ENCODE measurements around the gene MRPS10. TPM values are rescaled to one million over a fixed set of nuclear protein-coding genes. Genes with fewer than 3 reads are reported as not detected.
"Not testable (repeated sequence)": the region's sequence is repeated elsewhere in the genome, so short reads cannot be mapped to it uniquely, and the experiment has no call there.

The MRPS10 gene
- total RNA-seq, 1 experiment from 2014 or later = 82.6 TPM

DNA sequence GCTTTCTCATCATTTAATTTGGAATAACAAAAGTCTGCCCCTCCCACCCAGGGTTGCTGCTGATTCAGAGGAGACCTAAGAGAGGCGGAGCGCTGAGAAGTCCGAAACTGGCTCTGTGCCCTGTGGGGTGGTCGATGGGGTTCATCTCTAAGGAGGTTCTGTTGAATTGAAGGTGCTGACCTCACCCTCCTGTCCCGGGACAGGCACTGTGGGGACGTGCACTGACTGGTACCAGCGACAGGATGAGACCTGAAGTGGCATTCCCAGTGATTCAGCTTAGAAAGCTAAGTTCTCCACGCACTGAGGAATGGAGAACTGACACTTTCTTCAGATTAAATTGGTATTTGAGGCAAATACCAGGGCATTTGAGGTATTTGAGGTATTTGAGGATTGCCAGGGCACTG lies 24.2 kb downstream of the MRPS10 start:
- DNase-seq (ENCODE audit: low read depth, low spot score) = no peak

GRCh38 chr6:42192385-42192784 lies 25.3 kb downstream of the MRPS10 start:
- DNase-seq (ENCODE audit: low read depth, low spot score); in situ Hi-C loops (cut with HindIII; ENCODE audit: low pct_unique_long_range_greater_than_20kb, low sequenced_read_pairs): not testable (repeated sequence)

More for the DNA sequence above, 24.2 kb downstream of the MRPS10 start:
- in situ Hi-C loops (cut with HindIII; ENCODE audit: low pct_unique_long_range_greater_than_20kb, low sequenced_read_pairs) = no loop called here

GRCh38 chr6:42190554-42191183 lies 27.0 kb downstream of the MRPS10 start:
- no peak for DNase-seq (ENCODE audit: low read depth, low spot score)
- in situ Hi-C loops (cut with HindIII; ENCODE audit: low pct_unique_long_range_greater_than_20kb, low sequenced_read_pairs) = no loop called here

DNA sequence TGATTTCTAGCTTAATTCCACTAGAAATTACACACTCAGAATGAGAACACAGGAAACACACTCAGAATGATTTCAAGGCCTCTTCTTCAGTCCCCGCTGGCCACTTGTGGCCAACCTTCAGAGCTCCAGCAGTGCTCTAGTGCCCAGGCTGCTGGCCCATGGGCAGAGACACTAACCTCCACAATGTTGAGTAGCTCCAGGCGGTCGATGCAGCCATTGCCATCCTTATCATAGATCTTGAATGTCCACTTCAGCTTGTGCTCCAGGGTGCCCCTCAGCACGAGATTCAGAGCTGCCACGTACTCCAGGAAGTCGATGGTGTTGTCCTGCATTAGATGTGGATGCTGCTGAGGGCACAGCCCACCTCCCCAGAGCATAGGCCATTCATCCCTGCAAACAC lies 29.3 kb downstream of the MRPS10 start:
- no peak for DNase-seq (ENCODE audit: low read depth, low spot score)
- in situ Hi-C loops (cut with HindIII; ENCODE audit: low pct_unique_long_range_greater_than_20kb, low sequenced_read_pairs) = no loop called here

DNA sequence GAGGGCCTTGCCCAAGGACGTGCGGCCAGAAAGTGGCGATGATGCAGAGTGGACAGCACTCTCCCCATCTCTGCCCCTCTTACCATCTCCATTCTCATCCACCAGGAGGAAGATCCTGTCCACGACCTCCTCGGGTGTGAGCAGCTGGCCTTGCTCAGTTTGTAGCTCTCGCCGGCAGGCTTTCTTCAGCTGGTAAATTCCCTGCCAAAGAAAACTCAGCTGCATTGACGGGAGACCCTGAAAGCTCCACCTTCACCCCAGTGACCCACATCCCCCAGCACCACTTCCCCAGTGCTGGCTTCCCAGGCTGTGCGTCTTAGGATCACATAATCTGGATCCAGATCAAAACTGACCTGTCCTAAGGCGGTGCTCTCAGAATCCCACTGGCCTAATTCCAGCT lies 32.1 kb downstream of the MRPS10 start:
- in situ Hi-C loops (cut with HindIII; ENCODE audit: low pct_unique_long_range_greater_than_20kb, low sequenced_read_pairs) = no loop called here
- no peak for DNase-seq (ENCODE audit: low read depth, low spot score)

DNA sequence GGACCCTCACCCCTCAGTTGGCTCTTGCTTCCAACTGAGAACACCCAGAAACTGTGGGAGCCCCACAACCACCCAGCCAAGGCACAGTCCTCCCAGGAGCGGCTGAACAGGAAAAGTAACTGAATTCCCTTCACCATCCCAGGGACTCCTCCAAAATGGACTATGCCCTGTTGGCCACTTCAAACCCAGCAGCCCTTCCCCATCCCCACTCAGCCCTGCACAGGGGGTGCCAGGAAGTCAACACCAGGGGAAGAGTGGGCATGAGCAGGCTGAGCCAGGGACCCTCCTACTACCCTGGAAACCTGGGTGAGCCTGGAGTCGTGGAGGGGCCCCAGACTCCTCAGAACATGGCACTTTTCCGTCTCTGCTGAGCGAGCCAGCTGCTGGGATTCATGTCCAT lies 33.2 kb downstream of the MRPS10 start:
- DNase-seq (ENCODE audit: low read depth, low spot score) = no peak
- in situ Hi-C loops (cut with HindIII; ENCODE audit: low pct_unique_long_range_greater_than_20kb, low sequenced_read_pairs) = no loop called here

DNA sequence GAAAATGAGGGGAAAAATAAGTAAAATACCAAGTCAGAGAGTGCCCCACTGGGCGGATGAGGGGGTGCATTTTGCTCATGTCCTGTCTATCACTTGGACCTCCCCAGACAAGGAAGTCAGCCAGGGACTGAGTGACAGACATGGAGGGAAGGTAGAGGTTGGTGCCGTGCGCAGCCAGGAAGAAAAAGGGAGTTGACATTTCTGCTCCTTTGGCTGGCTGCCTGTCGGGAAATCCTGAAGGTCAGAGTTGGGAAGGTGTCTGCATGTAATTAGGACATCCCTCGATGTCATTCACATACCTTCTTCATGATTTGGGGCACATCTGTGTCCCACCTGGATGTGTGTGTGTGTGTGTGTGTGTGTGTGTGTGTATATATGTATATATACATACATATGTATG lies 35.6 kb downstream of the MRPS10 start:
- no peak for DNase-seq (ENCODE audit: low read depth, low spot score)
- in situ Hi-C loops (cut with HindIII; ENCODE audit: low pct_unique_long_range_greater_than_20kb, low sequenced_read_pairs) = no loop called here

GRCh38 chr6:42179945-42180313 lies 37.7 kb downstream of the MRPS10 start:
- DNase-seq (ENCODE audit: low read depth, low spot score) = no peak
- in situ Hi-C loops (cut with HindIII; ENCODE audit: low pct_unique_long_range_greater_than_20kb, low sequenced_read_pairs) = no loop called here

- in situ Hi-C loops (cut with HindIII; ENCODE audit: low pct_unique_long_range_greater_than_20kb, low sequenced_read_pairs) = no loop called here
- no peak for DNase-seq (ENCODE audit: low read depth, low spot score)
Measured at GRCh38 chr6:42179261-42179944, 38.3 kb downstream of the MRPS10 start.

DNA sequence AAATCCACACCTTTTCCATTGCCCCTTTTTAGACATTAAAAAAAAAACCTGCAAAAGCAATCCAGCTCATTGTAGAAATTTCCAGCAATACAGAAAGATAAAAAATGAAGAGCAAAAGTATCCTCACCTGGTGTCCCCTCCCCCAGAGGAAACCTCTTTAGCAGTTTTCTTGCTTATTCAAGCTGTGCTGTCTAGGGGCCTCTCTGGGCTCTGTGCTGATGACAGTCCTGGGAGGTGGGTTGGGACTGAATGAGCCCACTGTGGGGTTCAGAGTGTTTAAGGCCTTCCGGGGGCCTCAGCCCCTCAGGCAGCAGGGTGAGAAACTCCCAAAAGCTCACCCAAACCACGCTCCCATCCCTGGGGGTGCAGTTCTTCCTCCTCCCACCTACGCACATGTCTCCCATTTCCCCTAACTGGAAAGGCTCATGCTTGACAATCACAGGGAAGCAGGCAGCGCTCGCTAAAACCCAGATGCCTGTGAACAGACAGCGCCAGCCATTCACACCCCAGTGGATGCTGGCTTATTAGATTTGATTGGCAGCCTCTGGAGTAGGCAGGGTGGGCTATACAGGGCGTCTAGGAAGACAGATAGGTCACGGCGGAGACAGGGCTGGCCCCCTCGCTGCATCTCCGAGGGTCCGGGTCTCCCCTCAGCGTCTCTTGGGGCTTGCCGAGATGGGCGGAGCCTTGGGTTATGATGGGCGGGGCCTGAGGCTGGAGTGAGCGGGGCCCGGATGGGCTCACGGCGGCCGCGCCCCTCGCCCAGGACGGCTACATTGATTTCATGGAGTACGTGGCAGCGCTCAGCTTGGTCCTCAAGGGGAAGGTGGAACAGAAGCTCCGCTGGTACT lies 39.9 kb downstream of the MRPS10 start:
- DNase-seq (ENCODE audit: low read depth, low spot score) = no peak
- in situ Hi-C loops (cut with HindIII; ENCODE audit: low pct_unique_long_range_greater_than_20kb, low sequenced_read_pairs) = no loop called here

DNA sequence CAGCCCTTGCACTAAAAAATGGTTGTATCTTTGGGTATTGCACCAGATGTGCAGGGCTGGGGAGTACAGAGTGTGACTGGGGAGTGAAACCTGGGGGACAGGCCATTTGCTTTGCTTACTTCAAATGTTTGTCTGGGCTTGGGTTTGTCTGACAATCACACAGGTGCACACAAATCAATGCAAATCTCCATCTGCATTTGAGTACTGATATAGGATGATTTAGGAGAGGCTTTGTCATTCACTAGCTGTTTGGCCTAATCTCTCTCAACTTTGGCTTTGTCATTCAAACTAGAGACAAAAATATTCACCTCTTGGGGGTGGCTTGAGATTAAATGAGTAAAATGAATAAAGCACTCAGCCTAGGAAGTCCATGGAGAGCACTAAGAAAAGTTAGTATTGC lies 40.7 kb downstream of the MRPS10 start:
- in situ Hi-C loops (cut with HindIII; ENCODE audit: low pct_unique_long_range_greater_than_20kb, low sequenced_read_pairs) = no loop called here

DNA sequence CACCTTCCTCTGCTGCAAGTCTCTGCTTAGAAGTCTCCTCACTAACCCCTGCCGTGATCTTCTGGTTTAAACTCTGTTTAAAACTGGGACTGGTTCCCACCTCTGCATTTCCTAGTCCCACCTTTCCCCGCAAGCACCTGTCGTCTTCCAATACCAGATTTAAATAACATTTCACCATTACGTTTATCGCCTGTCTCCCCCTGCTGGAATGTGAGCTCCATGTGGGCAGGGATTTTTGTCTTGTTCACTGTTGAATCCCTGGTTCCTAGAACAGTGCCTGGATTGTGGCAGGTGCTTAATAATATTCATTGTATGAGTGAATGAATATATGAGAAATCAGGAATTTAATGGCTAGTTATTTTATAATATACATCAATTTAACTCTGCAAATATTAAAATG lies 41.8 kb downstream of the MRPS10 start:
- in situ Hi-C loops (cut with HindIII; ENCODE audit: low pct_unique_long_range_greater_than_20kb, low sequenced_read_pairs) = no loop called here
- DNase-seq (ENCODE audit: low read depth, low spot score) = no peak

More for the DNA sequence above, 40.7 kb downstream of the MRPS10 start:
- no peak for DNase-seq (ENCODE audit: low read depth, low spot score)

DNA sequence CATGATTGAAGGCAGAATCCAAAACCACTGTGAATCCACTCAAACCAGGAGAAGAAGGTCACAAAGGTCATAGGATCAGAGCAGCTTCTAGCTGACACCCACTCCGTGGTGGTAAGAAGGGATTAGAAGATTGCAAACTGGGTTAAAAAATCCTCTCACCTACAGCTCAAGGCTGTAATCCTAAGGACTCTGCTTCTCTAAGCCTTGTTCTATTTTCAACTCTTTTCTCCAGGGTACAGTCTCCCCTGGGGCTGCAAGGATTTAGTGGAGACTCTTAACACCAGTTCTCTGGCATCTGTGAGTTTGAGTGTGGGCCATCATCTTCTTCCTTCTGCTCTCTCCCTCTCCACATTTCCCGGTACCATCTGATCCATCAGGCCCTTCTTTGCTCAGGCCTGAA lies 44.6 kb downstream of the MRPS10 start, which contains the start of gene GUCA1A:
Gene GUCA1A, plus strand, starts transcription at position 264 of the 400 bp plus-strand sequence. CDS start 250 bp downstream, outside the sequence.
- in situ Hi-C loops (cut with HindIII; ENCODE audit: low pct_unique_long_range_greater_than_20kb, low sequenced_read_pairs) = no loop called here
- no peak for DNase-seq (ENCODE audit: low read depth, low spot score)

GRCh38 chr6:42171813-42172581 lies 45.7 kb downstream of the MRPS10 start:
- in situ Hi-C loops (cut with HindIII; ENCODE audit: low pct_unique_long_range_greater_than_20kb, low sequenced_read_pairs) = no loop called here
- DNase-seq (ENCODE audit: low read depth, low spot score) = no peak

DNA sequence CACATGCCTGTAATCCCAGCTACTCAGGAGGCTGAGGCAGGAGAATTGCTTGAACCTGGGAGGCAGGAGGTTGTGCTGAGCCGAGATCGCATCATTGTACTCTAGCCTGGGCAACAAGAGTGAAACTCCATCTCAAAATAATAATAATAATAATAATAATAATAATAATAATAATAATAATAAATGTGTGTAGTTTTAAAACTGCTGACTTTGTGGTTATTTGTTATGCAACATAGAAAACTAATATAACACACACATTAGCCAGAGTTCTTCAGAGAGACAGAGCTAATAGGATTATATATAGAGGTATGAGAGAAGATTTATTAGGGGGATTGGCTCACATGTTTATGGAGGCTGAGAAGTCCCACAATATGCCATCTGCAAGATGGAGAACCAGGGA lies 47.9 kb downstream of the MRPS10 start:
- DNase-seq (ENCODE audit: low read depth, low spot score); in situ Hi-C loops (cut with HindIII; ENCODE audit: low pct_unique_long_range_greater_than_20kb, low sequenced_read_pairs): not testable (repeated sequence)

DNA sequence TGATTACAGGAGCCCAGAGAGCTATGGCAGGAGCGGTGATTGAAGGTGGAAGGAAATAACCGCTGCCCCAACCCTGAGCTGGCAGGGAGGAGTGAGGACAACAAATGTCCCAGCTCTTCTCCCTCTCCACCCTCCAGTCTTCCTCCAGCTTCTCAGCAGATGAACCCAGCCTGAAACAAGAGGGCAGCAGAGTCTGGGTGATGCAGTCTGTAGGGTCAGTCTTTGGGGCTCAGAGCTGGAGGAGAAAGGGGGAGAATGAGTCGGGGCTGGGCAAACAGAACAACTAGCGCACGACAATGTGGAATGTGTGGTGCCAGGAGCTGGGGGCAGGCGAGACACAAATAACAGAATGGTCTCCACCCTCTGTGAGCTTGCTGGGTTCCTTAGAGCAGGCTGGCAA lies 49.0 kb downstream of the MRPS10 start:
- in situ Hi-C loops (cut with HindIII; ENCODE audit: low pct_unique_long_range_greater_than_20kb, low sequenced_read_pairs) = no loop called here

GRCh38 chr6:42166444-42167141 lies 51.1 kb downstream of the MRPS10 start:
- peak; percentile 82 for DNase-seq (ENCODE audit: low read depth, low spot score)
- in situ Hi-C loops (cut with HindIII; ENCODE audit: low pct_unique_long_range_greater_than_20kb, low sequenced_read_pairs) = no loop called here

More for the DNA sequence above, 49.0 kb downstream of the MRPS10 start:
- DNase-seq (ENCODE audit: low read depth, low spot score) = no peak
